A673 (cell line): ENCODE data around the gene UBALD1. TPM values are rescaled to one million over a fixed set of nuclear protein-coding genes. Genes with fewer than 3 reads are reported as not detected.
"Not testable (repeated sequence)": the region's sequence is repeated elsewhere in the genome, so short reads cannot be mapped to it uniquely, and the experiment has no call there.

Source experiments
- BruUV-seq: library from RNA; stranded (reverse); fragments of 400-500 nt; replicated peaks from 2 replicates; lab custom pipeline; 2021; lab: Mats Ljungman, UMichigan
- CTCF ChIA-PET: fragments of 300-600 bp; sonication (Branson Sonifier 250); formaldehyde crosslinking; loops from one replicate; lab custom pipeline; 2022; ENCODE audit warnings: antibody characterized with exemption; lab: Charles Lee
- POLR2A ChIA-PET: fragments of 300-600 bp; sonication (Branson Sonifier 250); formaldehyde crosslinking; loops from one replicate; lab custom pipeline; 2022; ENCODE audit warnings: antibody characterized with exemption; ENCODE audit not compliant: low non-redundant PET; lab: Charles Lee
- DNase-seq: peaks from one replicate; pipeline ENCODE4 v3.0.0-alpha.2; 2015; ENCODE audit warnings: low spot score
- H3K27ac ChIP-seq: fragments of 200-600 bp; sonication (generic); 2 replicates; pipeline ENCODE4 v1.5.1; 2016; ENCODE audit warnings: mixed run types, low read depth, mild to moderate bottlenecking, mixed read lengths, antibody characterized with exemption, low read length; ENCODE audit not compliant: poor library complexity, severe bottlenecking
- H3K27me3 ChIP-seq: fragments of 200-600 bp; sonication (generic); replicated peaks from 2 replicates; pipeline ENCODE4 v1.6.1; 2017; ENCODE audit warnings: mixed run types, low read depth, mild to moderate bottlenecking, mixed read lengths, antibody characterized with exemption, low read length; ENCODE audit not compliant: insufficient read depth, poor library complexity
- H3K36me3 ChIP-seq: fragments of 200-600 bp; sonication (generic); 2 replicates; pipeline ENCODE4 v1.6.1; 2016; ENCODE audit warnings: mixed run types, mild to moderate bottlenecking, mixed read lengths, antibody characterized with exemption, low read length; ENCODE audit not compliant: insufficient read depth, poor library complexity, severe bottlenecking
- H3K4me1 ChIP-seq: fragments of 200-600 bp; sonication (generic); 2 replicates; pipeline ENCODE4 v1.6.1; 2017; ENCODE audit warnings: mixed run types, mild to moderate bottlenecking, mixed read lengths, antibody characterized with exemption, low read length; ENCODE audit not compliant: insufficient read depth, poor library complexity, severe bottlenecking
- H3K4me3 ChIP-seq: fragments of 200-600 bp; sonication (generic); 2 replicates; pipeline ENCODE4 v1.5.1; 2016; ENCODE audit warnings: low read depth, mixed run types, mild to moderate bottlenecking, mixed read lengths, low read length; ENCODE audit not compliant: poor library complexity, severe bottlenecking
- H3K9me3 ChIP-seq: fragments of 200-600 bp; sonication (generic); 2 replicates; pipeline ENCODE4 v1.6.1; 2016; ENCODE audit warnings: mixed run types, low read depth, mild to moderate bottlenecking, mixed read lengths, antibody characterized with exemption, low read length; ENCODE audit not compliant: poor library complexity, severe bottlenecking
- EZH2 ChIP-seq: fragments of 200-600 bp; sonication (generic); IDR thresholded peaks from 2 replicates; pipeline ENCODE4 v1.6.1; 2017; ENCODE audit warnings: borderline replicate concordance, low read depth, mild to moderate bottlenecking, mixed read lengths, antibody characterized with exemption, low read length; ENCODE audit not compliant: poor library complexity, severe bottlenecking
- intact Hi-C: fragments of 100-400 bp; cut with micrococcal nuclease; formaldehyde crosslinking; loops from one replicate; pipeline ENCODE4 v1.10.0; 2022; ENCODE audit not compliant: unreplicated experiment
- total RNA-seq: library from RNA; stranded (reverse); gene quantifications from 2 replicates; pipeline ENCODE4 v1.2.3, GENCODE V29; 2021
- TF ChIP-seq, protein P1 (sequence below): fragments of 300-800, 200-600 bp; sonication (generic); conservative IDR thresholded peaks from 2 replicates; pipeline ENCODE4 v1.5.1; 2017; ENCODE audit warnings: low read depth, mild to moderate bottlenecking, antibody characterized with exemption, low read length, moderate library complexity, mixed read lengths

The UBALD1 gene
- total RNA-seq, 1 experiment from 2014 or later = 36.5 TPM

DNA sequence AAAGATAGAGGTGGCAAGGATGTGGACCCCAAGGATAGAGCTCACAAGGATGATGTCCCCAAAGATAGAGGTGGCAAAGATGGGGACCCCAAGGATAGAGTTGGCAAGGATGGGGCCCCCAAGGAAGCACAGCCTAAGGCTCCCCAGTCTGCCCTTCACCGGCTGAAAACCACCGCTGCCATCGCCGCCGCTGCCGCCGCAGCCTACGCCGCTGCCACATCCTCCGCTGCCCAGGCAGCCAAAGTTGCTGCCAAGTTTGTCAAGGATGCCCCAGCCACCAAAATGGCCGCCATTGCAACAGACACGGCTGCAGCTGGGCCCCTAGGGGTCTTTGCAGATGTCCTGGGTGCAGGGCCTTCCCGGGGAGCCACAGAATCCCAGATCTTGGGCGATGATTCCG is 38.7 kb downstream of the UBALD1 start:
- DNase-seq = no peak
- H3K27ac ChIP-seq = no peak overlapping the region
- CTCF ChIA-PET = no interaction called here
- POLR2A ChIA-PET = no interaction called here
- TF ChIP-seq, protein P1, sequence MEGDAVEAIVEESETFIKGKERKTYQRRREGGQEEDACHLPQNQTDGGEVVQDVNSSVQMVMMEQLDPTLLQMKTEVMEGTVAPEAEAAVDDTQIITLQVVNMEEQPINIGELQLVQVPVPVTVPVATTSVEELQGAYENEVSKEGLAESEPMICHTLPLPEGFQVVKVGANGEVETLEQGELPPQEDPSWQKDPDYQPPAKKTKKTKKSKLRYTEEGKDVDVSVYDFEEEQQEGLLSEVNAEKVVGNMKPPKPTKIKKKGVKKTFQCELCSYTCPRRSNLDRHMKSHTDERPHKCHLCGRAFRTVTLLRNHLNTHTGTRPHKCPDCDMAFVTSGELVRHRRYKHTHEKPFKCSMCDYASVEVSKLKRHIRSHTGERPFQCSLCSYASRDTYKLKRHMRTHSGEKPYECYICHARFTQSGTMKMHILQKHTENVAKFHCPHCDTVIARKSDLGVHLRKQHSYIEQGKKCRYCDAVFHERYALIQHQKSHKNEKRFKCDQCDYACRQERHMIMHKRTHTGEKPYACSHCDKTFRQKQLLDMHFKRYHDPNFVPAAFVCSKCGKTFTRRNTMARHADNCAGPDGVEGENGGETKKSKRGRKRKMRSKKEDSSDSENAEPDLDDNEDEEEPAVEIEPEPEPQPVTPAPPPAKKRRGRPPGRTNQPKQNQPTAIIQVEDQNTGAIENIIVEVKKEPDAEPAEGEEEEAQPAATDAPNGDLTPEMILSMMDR = no peak
- TF ChIP-seq EZH2 = no peak
- no peaks in the 10 kb centered on the region for H3K36me3 ChIP-seq
- no peak overlapping the region for H3K4me3 ChIP-seq
- no peaks in the 10 kb centered on the region for H3K4me1 ChIP-seq
- no peaks in the 10 kb centered on the region for H3K9me3 ChIP-seq
- intact Hi-C loops = no loop called here
- no TSS peak for BruUV-seq
- H3K27me3 ChIP-seq = no peaks in the 10 kb centered on the region

DNA sequence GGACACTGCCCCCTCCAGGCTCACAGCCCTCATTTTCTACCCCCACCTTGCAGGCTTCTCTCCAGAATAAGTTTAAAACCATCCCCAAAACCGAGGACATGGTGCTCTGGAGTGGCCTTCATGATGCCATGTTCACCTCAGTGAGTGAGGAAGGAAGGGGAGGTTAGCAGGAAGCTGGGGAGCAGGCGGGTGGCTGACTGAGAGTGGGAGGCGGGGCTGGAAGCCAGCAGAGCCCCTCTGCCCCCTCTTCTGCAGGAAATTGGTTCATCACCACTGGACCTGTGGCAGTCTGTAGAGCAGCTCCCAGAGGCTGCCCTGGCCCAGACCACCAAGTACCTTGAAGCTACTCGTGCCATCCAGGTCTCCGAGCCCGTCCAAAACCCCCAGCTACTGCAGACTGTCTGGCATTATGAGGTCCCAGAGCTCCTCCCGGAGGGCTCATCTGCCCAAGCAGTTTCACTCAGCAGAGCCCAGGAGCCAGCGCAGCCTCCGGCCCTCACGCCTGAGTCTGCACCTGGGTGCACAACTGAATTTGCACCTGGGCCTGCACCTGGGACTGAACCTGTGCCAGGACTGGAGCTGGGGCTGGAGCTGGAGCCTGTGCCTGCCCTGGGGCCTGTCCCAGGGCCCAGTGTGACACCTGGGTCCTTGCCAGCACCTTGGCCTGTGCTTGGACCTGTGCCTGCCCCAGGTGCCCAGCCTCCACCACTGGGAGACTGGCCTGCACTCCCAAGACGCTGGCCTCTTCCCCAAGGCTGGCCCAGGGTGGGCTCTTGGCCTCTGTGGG is 39.6 kb downstream of the UBALD1 start:
- TF ChIP-seq, protein P1 = no peak
- TF ChIP-seq EZH2 = no peak
- Histone ChIP-seq H3K9me3 (no peaks in the 10 kb centered on the region), H3K4me3 (no peak overlapping the region), H3K27me3 (no peaks in the 10 kb centered on the region), H3K36me3 (no peaks in the 10 kb centered on the region), H3K4me1 (no peaks in the 10 kb centered on the region), H3K27ac (no peak overlapping the region)
- no TSS peak for BruUV-seq
- POLR2A ChIA-PET = no interaction called here
- CTCF ChIA-PET = no interaction called here
- intact Hi-C loops = no loop called here
- DNase-seq = no peak

DNA sequence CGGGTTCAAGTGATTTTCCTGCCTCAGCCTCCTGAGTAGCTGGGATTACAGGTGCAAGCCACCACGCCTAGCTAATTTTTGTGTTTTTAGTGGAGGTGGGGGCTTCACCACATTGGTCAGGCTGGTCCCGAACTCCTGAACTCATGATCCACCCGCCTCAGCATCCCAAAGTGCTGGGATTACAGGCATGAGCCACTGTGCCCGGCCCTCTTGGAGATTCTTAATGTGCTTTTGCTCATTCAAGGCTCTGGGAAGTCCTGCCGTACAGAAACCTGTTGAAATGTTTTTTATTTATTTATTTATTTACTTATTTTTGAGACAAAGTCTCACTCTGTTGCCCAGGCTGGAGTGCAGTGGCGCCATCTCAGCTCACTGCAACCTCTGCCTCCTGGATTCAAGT is 40.8 kb downstream of the UBALD1 start:
- CTCF ChIA-PET, H3K27ac ChIP-seq, H3K4me3 ChIP-seq, DNase-seq, H3K4me1 ChIP-seq, intact Hi-C loops, H3K36me3 ChIP-seq, H3K27me3 ChIP-seq, POLR2A ChIA-PET, BruUV-seq, H3K9me3 ChIP-seq: not testable (repeated sequence)

DNA sequence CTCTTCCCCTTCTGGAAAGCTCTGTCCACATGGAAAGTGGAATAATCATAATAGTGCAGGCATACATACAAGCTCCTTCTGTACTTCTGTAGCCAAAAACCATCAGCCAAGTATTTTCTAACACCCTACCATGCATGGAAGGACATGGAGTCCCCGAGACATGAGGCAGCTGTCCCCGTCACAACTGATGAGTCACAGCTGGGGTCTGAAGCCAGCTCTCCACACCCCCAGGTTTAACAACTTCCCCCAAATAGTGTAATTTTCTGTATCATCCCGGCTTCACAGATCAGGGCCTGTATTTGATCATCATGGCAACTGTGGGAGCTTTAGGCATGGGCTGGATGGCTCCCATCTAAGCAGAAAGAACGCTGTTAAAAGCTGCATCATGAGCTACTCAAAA is 42.0 kb downstream of the UBALD1 start:
- no peak for TF ChIP-seq EZH2
- TF ChIP-seq, protein P1 = no peak
- no TSS peak for BruUV-seq
- Histone ChIP-seq H3K9me3 (no peaks in the 10 kb centered on the region), H3K27ac (no peak overlapping the region), H3K4me3 (no peak overlapping the region), H3K27me3 (no peaks in the 10 kb centered on the region), H3K4me1 (no peaks in the 10 kb centered on the region), H3K36me3 (no peaks in the 10 kb centered on the region)
- CTCF ChIA-PET = no interaction called here
- intact Hi-C loops = no loop called here
- peak; percentile 26 for DNase-seq
- POLR2A ChIA-PET = no interaction called here
